ENCODE measurements around the gene TBC1D23.
"Not testable (repeated sequence)": the region's sequence is repeated elsewhere in the genome, so short reads cannot be mapped to it uniquely, and the experiment has no call there.

The TBC1D23 gene

GRCh38 chr3:100269410-100270214, 8.8 kb downstream of the TBC1D23 start:
- TF ChIP-seq CTCF (IDR thresholded peaks at IDR 0.05; ENCODE audit: low read depth, low read length) = no peak
- in situ Hi-C loops (cut with HindIII; ENCODE audit: low sequenced_read_pairs) = no loop called here
- DNase-seq (ENCODE audit: low read depth, low spot score) = peak; percentile 96
- H3K4me3 ChIP-seq (ENCODE audit: low read depth, low read length) = no peak overlapping the region

GRCh38 chr3:100270215-100270583, 9.4 kb downstream of the TBC1D23 start:
- DNase-seq (ENCODE audit: low read depth, low spot score) = no peak
- no peak overlapping the region for H3K4me3 ChIP-seq (ENCODE audit: low read depth, low read length)
- no peak for TF ChIP-seq CTCF (IDR thresholded peaks at IDR 0.05; ENCODE audit: low read depth, low read length)
- in situ Hi-C loops (cut with HindIII; ENCODE audit: low sequenced_read_pairs) = no loop called here

GRCh38 chr3:100271522-100271921, 10.7 kb downstream of the TBC1D23 start:
- DNase-seq (ENCODE audit: low read depth, low spot score) = no peak
- H3K4me3 ChIP-seq (ENCODE audit: low read depth, low read length) = no peak overlapping the region
- in situ Hi-C loops (cut with HindIII; ENCODE audit: low sequenced_read_pairs) = no loop called here
- TF ChIP-seq CTCF (IDR thresholded peaks at IDR 0.05; ENCODE audit: low read depth, low read length) = no peak

GRCh38 chr3:100272797-100273611, 12.2 kb downstream of the TBC1D23 start:
- H3K4me3 ChIP-seq (ENCODE audit: low read depth, low read length); in situ Hi-C loops (cut with HindIII; ENCODE audit: low sequenced_read_pairs); DNase-seq (ENCODE audit: low read depth, low spot score): not testable (repeated sequence)

- no peak for TF ChIP-seq CTCF (IDR thresholded peaks at IDR 0.05; ENCODE audit: low read depth, low read length)
- no peak overlapping the region for H3K4me3 ChIP-seq (ENCODE audit: low read depth, low read length)
- in situ Hi-C loops (cut with HindIII; ENCODE audit: low sequenced_read_pairs) = no loop called here
- DNase-seq (ENCODE audit: low read depth, low spot score) = no peak
These were observed 13.6 kb downstream of the TBC1D23 start for GRCh38 chr3:100274361-100274760.

GRCh38 chr3:100277255-100277800, 16.5 kb downstream of the TBC1D23 start:
- in situ Hi-C loops (cut with HindIII; ENCODE audit: low sequenced_read_pairs) = no loop called here
- DNase-seq (ENCODE audit: low read depth, low spot score) = peak; percentile 59
- H3K4me3 ChIP-seq (ENCODE audit: low read depth, low read length) = no peak overlapping the region
- TF ChIP-seq CTCF (IDR thresholded peaks at IDR 0.05; ENCODE audit: low read depth, low read length) = no peak

- in situ Hi-C loops (cut with HindIII; ENCODE audit: low sequenced_read_pairs) = no loop called here
- DNase-seq (ENCODE audit: low read depth, low spot score) = no peak
- H3K4me3 ChIP-seq (ENCODE audit: low read depth, low read length) = no peak overlapping the region
- no peak for TF ChIP-seq CTCF (IDR thresholded peaks at IDR 0.05; ENCODE audit: low read depth, low read length)
These were observed 18.1 kb downstream of the TBC1D23 start for GRCh38 chr3:100278910-100279309.

Measured in astrocyte of the spinal cord (primary cell).